Mesodermal cell (in vitro differentiated cells): ENCODE results near the gene CNIH2.
"Not testable (repeated sequence)": the region's sequence is repeated elsewhere in the genome, so short reads cannot be mapped to it uniquely, and the experiment has no call there.

Experiments used
- H3K27ac ChIP-seq: 2 replicates; pipeline ENCODE4 v1.7.0; 2013; ENCODE audit warnings: mild to moderate bottlenecking, low read depth, low read length, moderate library complexity; ENCODE audit not compliant: severe bottlenecking
- H3K36me3 ChIP-seq: 2 replicates; pipeline ENCODE4 v1.7.1; 2013; ENCODE audit warnings: mild to moderate bottlenecking, low read length, moderate library complexity; ENCODE audit not compliant: control insufficient read depth, insufficient read depth
- H3K4me1 ChIP-seq: one replicate; pipeline ENCODE4 v1.7.1; 2013; ENCODE audit warnings: mild to moderate bottlenecking, low read length; ENCODE audit not compliant: insufficient read depth, control insufficient read depth, poor library complexity, severe bottlenecking
- H3K4me3 ChIP-seq: 2 replicates; pipeline ENCODE4 v1.7.0; 2013; ENCODE audit warnings: low read length, control low read depth, mild to moderate bottlenecking; ENCODE audit not compliant: insufficient read depth, poor library complexity, severe bottlenecking; ENCODE audit errors: extremely low read depth
- H3K9me3 ChIP-seq: 2 replicates; pipeline ENCODE4 v1.7.1; 2013; ENCODE audit warnings: mild to moderate bottlenecking, low read length, moderate library complexity; ENCODE audit not compliant: control insufficient read depth
- WGBS, 2 experiments: methylation state at CpG; one replicate each; pipeline ENCODE4 v1.1.5; 2013; ENCODE audit warnings: missing lambda C conversion rate in 2 of 2; ENCODE audit not compliant: insufficient coverage in 2 of 2; 5-methylcytosine and 5-hydroxymethylcytosine counted together

CNIH2 gene

DNA sequence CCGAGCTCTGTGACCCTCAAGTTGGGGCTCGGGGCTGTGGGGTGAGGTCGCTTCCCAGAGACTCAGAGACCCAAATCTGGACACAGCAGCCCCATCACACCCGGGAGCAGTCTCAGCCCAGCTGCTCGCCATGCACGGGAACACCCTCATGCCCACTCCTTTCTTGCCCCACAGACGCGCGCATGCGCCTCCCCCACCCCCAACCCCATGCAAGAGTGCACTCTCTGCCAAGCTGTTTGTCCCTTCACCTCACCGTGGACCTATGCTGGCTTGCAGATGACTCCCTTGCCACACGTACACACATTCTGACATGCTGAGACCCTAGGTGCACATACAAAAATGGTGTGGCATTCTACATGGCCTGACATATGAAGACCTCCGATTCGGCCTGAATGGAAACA is 39.3 kb downstream of the CNIH2 start:
- H3K4me1 ChIP-seq, result peaks cover 53% of the 10 kb centered on the region
- WGBS, 2 experiments, result 22 to 33% methylated on average over 12 to 13 of the region's 14 CpGs
- H3K4me3 ChIP-seq, result peak overlapping the region; percentile 23
- peaks cover 3% of the 10 kb centered on the region for H3K9me3 ChIP-seq
- no peaks in the 10 kb centered on the region for H3K36me3 ChIP-seq
- H3K27ac ChIP-seq, result peak overlapping the region; percentile 95

DNA sequence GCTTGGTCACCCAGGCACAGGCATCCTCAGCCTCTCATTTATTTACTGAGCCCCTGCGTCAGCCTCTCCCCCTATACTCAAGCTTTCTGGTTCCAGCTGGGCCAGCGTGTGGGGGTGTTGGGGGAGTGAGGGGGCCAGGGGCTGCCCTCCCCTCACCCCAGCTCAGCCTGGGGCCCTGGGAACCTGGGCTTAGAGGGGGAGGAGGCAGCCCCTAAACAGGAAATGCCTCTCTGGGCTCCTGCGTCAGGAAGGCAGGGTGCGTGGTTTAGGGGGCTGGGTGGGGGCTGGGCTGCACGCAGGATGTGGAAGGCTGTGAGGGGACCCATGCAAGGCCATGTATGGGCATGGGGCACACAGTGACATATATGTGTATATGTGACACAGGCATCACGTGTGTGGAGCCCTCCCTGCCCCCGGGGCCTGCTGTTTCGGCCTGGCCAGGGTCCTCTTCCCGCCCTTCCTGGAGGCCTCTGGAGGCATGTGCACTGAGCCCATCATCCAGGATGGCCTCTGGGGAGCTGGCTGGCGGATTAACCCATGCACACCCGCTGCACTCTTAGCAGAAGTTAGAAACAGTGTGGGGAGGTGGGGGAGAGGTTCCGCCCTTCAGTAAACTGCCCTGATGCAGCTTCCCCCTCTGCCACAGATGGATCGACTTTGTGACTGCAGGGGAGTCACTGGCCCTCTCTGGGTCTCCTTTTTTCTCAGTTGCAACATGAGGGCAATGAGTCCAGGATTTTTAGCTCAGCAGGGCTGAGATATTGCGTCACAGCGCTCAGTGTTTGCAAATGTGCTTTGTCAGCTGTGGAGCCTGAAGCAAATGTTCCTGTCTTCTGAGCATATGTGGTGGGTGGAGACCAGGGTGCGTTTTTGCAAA is 40.0 kb downstream of the CNIH2 start:
- H3K27ac ChIP-seq, result peak overlapping the region; percentile 95
- WGBS, 2 experiments, result 43 to 47% methylated on average over 9 to 12 of the region's 16 CpGs
- no peak overlapping the region for H3K4me3 ChIP-seq

DNA sequence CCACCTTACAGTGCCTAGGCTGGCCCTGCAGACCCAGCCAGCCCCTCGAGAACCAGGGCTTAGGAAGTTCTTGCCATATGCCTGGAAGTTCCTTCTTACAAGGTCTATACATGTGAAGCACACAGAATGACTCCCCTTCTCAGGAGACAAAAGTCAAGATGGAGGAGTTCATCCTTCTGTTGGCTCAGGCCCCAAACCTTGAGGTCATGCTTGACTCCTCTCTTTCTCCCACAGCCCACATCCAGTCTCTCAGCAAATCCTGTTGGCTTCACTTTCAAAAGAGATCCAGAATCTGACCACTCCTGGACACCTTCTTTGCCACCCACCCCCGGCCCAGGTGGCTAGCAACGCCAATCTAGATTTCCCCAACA is 40.6 kb downstream of the CNIH2 start:
- H3K36me3 ChIP-seq, result no peaks in the 10 kb centered on the region
- H3K27ac ChIP-seq, result peak overlapping the region; percentile 95
- 94% methylated on average over 2 of the region's 3 CpGs; no CpG with 5 or more reads in 1 of the 2 experiments for WGBS, 2 experiments

More for the DNA sequence above, 40.0 kb downstream of the CNIH2 start:
- peaks cover 3% of the 10 kb centered on the region for H3K9me3 ChIP-seq
- H3K36me3 ChIP-seq, result no peaks in the 10 kb centered on the region
- H3K4me1 ChIP-seq, result peaks cover 53% of the 10 kb centered on the region

GRCh38 chr11:66320289-66320688 is 42.3 kb downstream of the CNIH2 start:
- H3K27ac ChIP-seq, H3K4me3 ChIP-seq, H3K36me3 ChIP-seq, H3K9me3 ChIP-seq: not testable (repeated sequence)
- WGBS, 2 experiments, result no CpG with 5 or more reads among the region's 2 CpGs
- peaks cover 47% of the 10 kb centered on the region for H3K4me1 ChIP-seq

More for the DNA sequence above, 40.6 kb downstream of the CNIH2 start:
- Histone ChIP-seq H3K4me1 (peaks cover 53% of the 10 kb centered on the region), H3K4me3 (no peak overlapping the region), H3K9me3 (peaks cover 3% of the 10 kb centered on the region)

- peaks cover 47% of the 10 kb centered on the region for H3K4me1 ChIP-seq
Observed at GRCh38 chr11:66320748-66321147, 42.8 kb downstream of the CNIH2 start.

DNA sequence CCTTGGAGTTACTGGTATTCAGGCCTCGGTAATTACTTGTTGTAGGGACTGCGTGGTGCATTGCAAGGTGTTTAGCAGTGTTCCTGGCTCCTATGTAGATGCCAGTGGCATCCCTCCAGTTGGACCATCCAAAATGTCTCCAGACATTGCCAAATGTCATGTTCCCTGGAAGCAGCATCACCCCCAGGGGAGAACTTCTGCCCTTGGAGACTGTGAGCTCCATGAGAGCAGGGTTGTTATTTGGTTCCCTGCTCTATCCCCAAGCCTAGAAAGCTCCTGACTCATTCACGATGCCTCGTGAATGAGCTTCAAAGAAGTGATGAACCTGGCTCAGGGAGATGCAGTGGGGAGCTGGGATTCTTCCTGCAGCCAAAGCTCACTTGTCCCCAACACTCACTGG is 43.6 kb downstream of the CNIH2 start:
- peak overlapping the region; percentile 16 for H3K27ac ChIP-seq
- WGBS, 2 experiments, result 94 to 100% methylated on average over 4 of the region's 4 CpGs
- H3K4me1 ChIP-seq, result peaks cover 45% of the 10 kb centered on the region
- peaks cover 3% of the 10 kb centered on the region for H3K9me3 ChIP-seq
- no peaks in the 10 kb centered on the region for H3K36me3 ChIP-seq
- H3K4me3 ChIP-seq, result no peak overlapping the region

More at GRCh38 chr11:66320748-66321147, 42.8 kb downstream of the CNIH2 start:
- H3K27ac ChIP-seq, H3K4me3 ChIP-seq, H3K9me3 ChIP-seq, H3K36me3 ChIP-seq: not testable (repeated sequence)
- WGBS, 2 experiments, result 100% methylated on average over 1 of the region's 6 CpGs; no CpG with 5 or more reads in 1 of the 2 experiments

GRCh38 chr11:66322732-66323427 is 44.9 kb downstream of the CNIH2 start:
- H3K27ac ChIP-seq, result no peak overlapping the region
- no peak overlapping the region for H3K4me3 ChIP-seq
- WGBS, 2 experiments, result 84 to 96% methylated on average over 7 to 11 of the region's 11 CpGs
- no peaks in the 10 kb centered on the region for H3K36me3 ChIP-seq
- peaks cover 3% of the 10 kb centered on the region for H3K9me3 ChIP-seq
- peaks cover 47% of the 10 kb centered on the region for H3K4me1 ChIP-seq

DNA sequence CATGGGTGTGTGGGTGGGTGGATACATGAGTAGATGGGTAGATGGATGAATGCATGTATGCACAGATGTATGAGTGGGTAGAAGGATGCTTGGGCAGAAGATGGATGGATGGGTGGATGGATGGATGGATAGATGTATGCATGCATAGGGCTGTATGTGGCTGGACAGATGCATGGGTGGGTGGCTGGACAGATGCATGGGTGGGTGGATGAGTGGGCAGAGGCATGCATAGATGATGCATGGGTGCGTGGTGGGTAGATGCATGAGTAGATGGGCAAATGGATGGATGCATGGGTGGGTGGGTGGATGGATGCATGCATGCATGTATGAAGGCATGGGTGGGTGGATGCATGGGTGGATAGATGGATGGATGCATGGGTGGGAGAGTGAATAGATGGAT is 45.7 kb downstream of the CNIH2 start:
- no peak overlapping the region for H3K27ac ChIP-seq
- peaks cover 45% of the 10 kb centered on the region for H3K4me1 ChIP-seq
- no peak overlapping the region for H3K4me3 ChIP-seq
- peaks cover 3% of the 10 kb centered on the region for H3K9me3 ChIP-seq
- no peaks in the 10 kb centered on the region for H3K36me3 ChIP-seq
- 100% methylated on average over 1 of the region's 1 CpG for WGBS, 2 experiments

- H3K27ac ChIP-seq, result peak overlapping the region; percentile 12
- 51 to 84% methylated on average over 5 to 6 of the region's 10 CpGs for WGBS, 2 experiments
- no peak overlapping the region for H3K4me3 ChIP-seq
- no peaks in the 10 kb centered on the region for H3K9me3 ChIP-seq
- H3K36me3 ChIP-seq, result no peaks in the 10 kb centered on the region
- peaks cover 47% of the 10 kb centered on the region for H3K4me1 ChIP-seq
Observed at GRCh38 chr11:66324664-66325063, 46.7 kb downstream of the CNIH2 start.

GRCh38 chr11:66325263-66325671 is 47.3 kb downstream of the CNIH2 start:
- Histone ChIP-seq H3K4me3 (no peak overlapping the region), H3K27ac (peak overlapping the region; percentile 80), H3K9me3 (no peaks in the 10 kb centered on the region), H3K36me3 (no peaks in the 10 kb centered on the region), H3K4me1 (peaks cover 47% of the 10 kb centered on the region)
- 90 to 92% methylated on average over 8 of the region's 8 CpGs for WGBS, 2 experiments
